ENCODE data around the gene DOCK4. TPM values are rescaled to one million over a fixed set of nuclear protein-coding genes. Genes with fewer than 3 reads are reported as not detected.

The DOCK4 gene
- total RNA-seq, 2 experiments from 2014 or later = 0.35 to 0.50 TPM

DNA sequence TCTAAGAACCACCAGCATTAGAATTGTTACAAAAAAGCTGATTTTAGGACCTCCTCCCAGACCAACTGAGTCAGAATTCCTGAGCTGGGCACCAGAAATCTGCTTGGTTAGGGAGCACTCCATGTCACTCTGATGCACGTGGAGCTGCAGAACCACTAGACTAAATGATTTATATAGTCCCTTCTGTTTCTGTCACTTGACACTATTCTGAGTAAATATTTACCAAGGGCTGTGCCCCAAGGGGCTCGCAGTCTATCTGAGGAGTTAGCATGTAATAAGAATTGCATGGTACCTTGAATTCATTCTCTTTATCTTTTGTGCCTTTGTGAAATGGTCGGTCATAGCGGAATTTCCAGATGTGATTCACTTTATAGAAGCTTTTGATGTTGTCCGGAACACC is 447.9 kb downstream of the DOCK4 start:
- CTCF ChIA-PET = interaction anchor here (0.5 kb wide), 1 partner anchor 647 kb away, joined by 4 read pairs; no protein-coding TSS in a partner anchor
- Mint-ChIP-seq H3K27me3 (peaks cover 1% of the 10 kb centered on the region), H3K36me3 (ENCODE audit: low read depth) (no peaks in the 10 kb centered on the region), H3K9me3 (no peaks in the 10 kb centered on the region), H3K4me1 (no peaks in the 10 kb centered on the region), H3K27ac (no peak overlapping the region), H3K4me3 (no peak overlapping the region)
- DNase-seq = no peak
- POLR2A ChIA-PET = no interaction called here

- DNase-seq = no peak
- Mint-ChIP-seq H3K4me3 (no peak overlapping the region), H3K36me3 (ENCODE audit: low read depth) (no peaks in the 10 kb centered on the region), H3K4me1 (no peaks in the 10 kb centered on the region), H3K27me3 (peaks cover 1% of the 10 kb centered on the region), H3K9me3 (no peaks in the 10 kb centered on the region), H3K27ac (no peak overlapping the region)
- POLR2A ChIA-PET = no interaction called here
- CTCF ChIA-PET = no interaction called here
Measured at GRCh38 chr7:111756687-111757178, 449.5 kb downstream of the DOCK4 start.

GRCh38 chr7:111755383-111755782 is 450.8 kb downstream of the DOCK4 start:
- ChIA-PET POLR2A (no interaction called here), CTCF (interaction anchor here (0.8 to 3.8 kb wide), 4 partner anchors 12 to 97 kb away, joined by 4 to 12 read pairs (median 7); no protein-coding TSS in a partner anchor)
- Mint-ChIP-seq H3K9me3 (no peaks in the 10 kb centered on the region), H3K4me3 (no peak overlapping the region), H3K36me3 (ENCODE audit: low read depth) (no peaks in the 10 kb centered on the region), H3K27me3 (peaks cover 3% of the 10 kb centered on the region), H3K27ac (no peak overlapping the region), H3K4me1 (no peaks in the 10 kb centered on the region)
- no peak for DNase-seq

DNA sequence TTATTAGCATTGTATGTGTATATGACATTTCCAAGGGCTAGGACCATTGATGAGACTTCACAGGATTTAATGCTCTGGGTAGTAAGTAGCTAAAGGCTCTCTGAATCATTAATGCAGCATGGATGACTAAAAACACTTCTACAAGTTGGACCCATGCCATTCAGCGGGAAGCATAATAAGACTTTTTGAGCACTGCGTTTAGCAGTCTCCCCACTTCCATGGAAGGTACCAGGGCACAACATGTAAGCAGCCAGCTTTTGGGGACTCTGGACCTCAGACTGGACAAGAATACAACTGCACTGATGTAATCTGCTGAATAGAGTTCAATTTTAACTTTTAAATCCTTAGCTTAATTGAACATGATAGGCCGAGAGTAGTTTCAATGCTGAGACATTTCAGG is 452.2 kb downstream of the DOCK4 start:
- no peak for DNase-seq
- Mint-ChIP-seq H3K27me3 (peaks cover 3% of the 10 kb centered on the region), H3K9me3 (no peaks in the 10 kb centered on the region), H3K4me1 (no peaks in the 10 kb centered on the region), H3K27ac (no peak overlapping the region), H3K4me3 (no peak overlapping the region), H3K36me3 (ENCODE audit: low read depth) (no peaks in the 10 kb centered on the region)
- ChIA-PET CTCF (interaction anchor here (0.7 to 3.8 kb wide), 7 partner anchors 11 to 1145 kb away, joined by 3 to 12 read pairs (median 5); no protein-coding TSS in a partner anchor), POLR2A (no interaction called here)

GRCh38 chr7:111752022-111752582 is 454.1 kb downstream of the DOCK4 start:
- Mint-ChIP-seq H3K27me3 (peaks cover 10% of the 10 kb centered on the region), H3K4me1 (no peaks in the 10 kb centered on the region), H3K9me3 (no peaks in the 10 kb centered on the region), H3K36me3 (ENCODE audit: low read depth) (no peaks in the 10 kb centered on the region), H3K27ac (no peak overlapping the region), H3K4me3 (no peak overlapping the region)
- DNase-seq = peak; percentile 67
- CTCF ChIA-PET = interaction anchor here (0.6 to 3.8 kb wide), 10 partner anchors 9 to 1101 kb away, joined by 3 to 12 read pairs (median 4); no protein-coding TSS in a partner anchor
- POLR2A ChIA-PET = no interaction called here

GRCh38 chr7:111750878-111751277 is 455.3 kb downstream of the DOCK4 start:
- Mint-ChIP-seq H3K4me1 (no peaks in the 10 kb centered on the region), H3K27me3 (peaks cover 9% of the 10 kb centered on the region), H3K36me3 (ENCODE audit: low read depth) (no peaks in the 10 kb centered on the region), H3K4me3 (no peak overlapping the region), H3K27ac (no peak overlapping the region), H3K9me3 (no peaks in the 10 kb centered on the region)
- no peak for DNase-seq
- ChIA-PET POLR2A (no interaction called here), CTCF (no interaction called here)

DNA sequence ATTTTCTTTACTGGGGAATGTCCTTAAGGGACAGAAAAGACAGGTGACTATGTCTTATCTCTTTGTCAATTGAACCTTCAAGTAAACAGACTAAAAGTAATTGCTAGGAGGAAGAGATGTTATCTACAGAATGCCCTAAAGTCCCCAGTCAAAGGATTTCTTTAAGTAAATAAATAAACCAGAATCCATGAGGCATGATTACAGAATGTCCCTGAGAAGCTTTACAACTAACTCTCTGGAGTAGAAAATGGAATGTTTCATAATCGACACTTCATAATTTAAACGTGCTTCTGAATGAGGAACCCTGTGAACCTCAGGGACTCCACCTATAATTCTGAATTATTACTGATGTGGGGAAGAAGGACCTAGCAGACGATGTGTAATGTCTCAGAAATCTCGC is 456.0 kb downstream of the DOCK4 start:
- CTCF ChIA-PET = interaction anchor here (0.7 kb wide), 1 partner anchor 10 kb away, joined by 3 read pairs; no protein-coding TSS in a partner anchor
- Mint-ChIP-seq H3K4me3 (no peak overlapping the region), H3K27me3 (peaks cover 8% of the 10 kb centered on the region), H3K27ac (no peak overlapping the region), H3K4me1 (no peaks in the 10 kb centered on the region), H3K9me3 (no peaks in the 10 kb centered on the region), H3K36me3 (ENCODE audit: low read depth) (no peaks in the 10 kb centered on the region)
- POLR2A ChIA-PET = no interaction called here
- no peak for DNase-seq

DNA sequence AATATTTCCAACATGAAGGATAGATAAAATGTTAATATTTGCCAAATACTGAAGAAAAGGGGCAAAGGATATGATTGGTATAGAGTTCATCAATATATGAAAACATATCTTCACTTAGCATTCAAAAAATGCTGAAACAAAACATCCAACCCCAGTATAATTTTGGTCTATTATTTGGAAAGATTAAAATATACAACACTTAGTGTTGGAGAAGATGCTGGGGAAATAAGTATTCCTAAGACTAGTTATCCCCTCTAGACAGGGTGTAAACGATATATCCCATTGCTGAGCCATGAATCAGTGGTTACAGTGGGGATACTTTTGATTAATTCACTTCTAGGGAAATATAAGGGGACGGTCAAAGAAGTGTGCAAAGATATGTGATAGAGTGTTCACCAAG is 456.6 kb downstream of the DOCK4 start:
- POLR2A ChIA-PET = no interaction called here
- CTCF ChIA-PET = interaction anchor here (0.7 kb wide), 1 partner anchor 9 kb away, joined by 3 read pairs; no protein-coding TSS in a partner anchor
- no peak overlapping the region for H3K4me3 Mint-ChIP-seq
- H3K36me3 Mint-ChIP-seq (ENCODE audit: low read depth) = no peaks in the 10 kb centered on the region
- no peaks in the 10 kb centered on the region for H3K4me1 Mint-ChIP-seq
- H3K9me3 Mint-ChIP-seq = no peaks in the 10 kb centered on the region
- peaks cover 8% of the 10 kb centered on the region for H3K27me3 Mint-ChIP-seq
- DNase-seq = no peak
- H3K27ac Mint-ChIP-seq = no peak overlapping the region

- Mint-ChIP-seq H3K36me3 (ENCODE audit: low read depth) (no peaks in the 10 kb centered on the region), H3K27me3 (peaks cover 8% of the 10 kb centered on the region), H3K4me3 (no peak overlapping the region), H3K4me1 (no peaks in the 10 kb centered on the region), H3K27ac (no peak overlapping the region), H3K9me3 (no peaks in the 10 kb centered on the region)
- ChIA-PET POLR2A (no interaction called here), CTCF (no interaction called here)
- no peak for DNase-seq
Measured at GRCh38 chr7:111747718-111748117, 458.5 kb downstream of the DOCK4 start.

DNA sequence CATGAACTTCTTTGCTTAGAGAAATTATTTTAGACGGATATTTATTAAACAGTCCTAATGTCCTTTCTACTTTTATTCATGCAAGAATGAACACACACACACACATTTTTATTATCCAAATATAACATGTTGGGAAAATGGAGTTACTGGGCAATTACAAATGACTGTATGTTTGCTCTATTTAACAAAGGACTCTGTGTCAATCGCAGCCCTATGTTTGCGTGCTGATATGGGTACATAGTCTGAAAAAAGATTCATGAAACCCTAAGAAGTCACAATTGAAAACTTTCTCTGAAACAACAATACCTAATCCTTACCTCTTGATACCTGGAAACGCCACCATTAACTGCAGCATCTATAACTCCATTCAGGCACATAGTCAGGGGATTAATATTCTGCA is 459.2 kb downstream of the DOCK4 start:
- Mint-ChIP-seq H3K27me3 (peaks cover 8% of the 10 kb centered on the region), H3K4me3 (no peak overlapping the region), H3K4me1 (no peaks in the 10 kb centered on the region), H3K27ac (no peak overlapping the region), H3K9me3 (no peaks in the 10 kb centered on the region), H3K36me3 (ENCODE audit: low read depth) (no peaks in the 10 kb centered on the region)
- no peak for DNase-seq
- POLR2A ChIA-PET = no interaction called here
- CTCF ChIA-PET = interaction anchor here (0.6 kb wide), 1 partner anchor 298 kb away, joined by 8 read pairs; no protein-coding TSS in a partner anchor

DNA sequence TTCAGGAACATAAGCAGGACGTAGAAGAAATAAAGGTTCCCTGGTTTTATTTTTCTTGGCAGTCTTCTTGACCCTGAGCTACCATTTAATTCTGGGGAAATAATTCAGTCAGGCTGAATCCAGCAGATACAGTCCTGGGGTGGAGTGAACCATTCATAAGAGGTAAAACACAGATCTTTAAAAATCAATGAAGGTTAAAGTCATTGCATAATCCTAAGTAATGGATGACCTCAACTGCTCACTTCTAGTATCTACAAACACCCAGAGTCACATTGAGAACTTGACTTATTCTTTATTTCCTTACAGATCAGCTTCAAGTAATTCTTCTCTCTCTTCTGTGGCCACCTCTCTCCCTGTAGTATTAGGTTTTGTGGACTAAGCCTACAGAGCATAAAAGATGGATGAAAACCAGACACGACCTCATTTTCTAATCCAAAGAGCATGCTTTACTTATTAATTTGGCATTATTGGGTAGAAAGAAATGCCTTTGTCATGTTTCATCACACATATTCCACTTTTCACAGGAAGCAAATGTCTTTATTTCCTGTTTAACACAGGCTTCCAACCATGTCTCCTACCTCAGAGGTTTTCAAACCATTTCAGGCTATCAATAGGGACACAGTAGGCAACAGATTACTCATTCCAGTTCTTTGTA is 461.6 kb downstream of the DOCK4 start:
- peaks cover 7% of the 10 kb centered on the region for H3K27me3 Mint-ChIP-seq
- no peak overlapping the region for H3K4me3 Mint-ChIP-seq
- no peak for DNase-seq
- ChIA-PET POLR2A (no interaction called here), CTCF (no interaction called here)
- H3K9me3 Mint-ChIP-seq = no peaks in the 10 kb centered on the region
- no peaks in the 10 kb centered on the region for H3K36me3 Mint-ChIP-seq (ENCODE audit: low read depth)
- H3K27ac Mint-ChIP-seq = no peak overlapping the region
- no peaks in the 10 kb centered on the region for H3K4me1 Mint-ChIP-seq

- CTCF ChIA-PET = interaction anchor here (1.6 kb wide), 1 partner anchor 11 kb away, joined by 12 read pairs; no protein-coding TSS in a partner anchor
- POLR2A ChIA-PET = no interaction called here
- no peak for DNase-seq
- no peak overlapping the region for H3K4me3 Mint-ChIP-seq
- H3K27ac Mint-ChIP-seq = no peak overlapping the region
- peaks cover 3% of the 10 kb centered on the region for H3K27me3 Mint-ChIP-seq
- H3K9me3 Mint-ChIP-seq = no peaks in the 10 kb centered on the region
- no peaks in the 10 kb centered on the region for H3K4me1 Mint-ChIP-seq
- H3K36me3 Mint-ChIP-seq (ENCODE audit: low read depth) = no peaks in the 10 kb centered on the region
Measured at GRCh38 chr7:111743244-111743847, 462.9 kb downstream of the DOCK4 start.

GRCh38 chr7:111741811-111742240 is 464.4 kb downstream of the DOCK4 start:
- CTCF ChIA-PET = interaction anchor here (1.0 to 3.1 kb wide), 4 partner anchors 13 to 754 kb away, joined by 4 to 10 read pairs (median 8); no protein-coding TSS in a partner anchor
- no peak overlapping the region for H3K27ac Mint-ChIP-seq
- H3K27me3 Mint-ChIP-seq = no peaks in the 10 kb centered on the region
- no peaks in the 10 kb centered on the region for H3K9me3 Mint-ChIP-seq
- no peaks in the 10 kb centered on the region for H3K4me1 Mint-ChIP-seq
- DNase-seq = peak; percentile 24
- POLR2A ChIA-PET = no interaction called here
- H3K36me3 Mint-ChIP-seq (ENCODE audit: low read depth) = no peaks in the 10 kb centered on the region
- H3K4me3 Mint-ChIP-seq = no peak overlapping the region

All from activated CD4-positive, alpha-beta memory T cell treated with anti-CD3 and anti-CD28 coated beads, Interleukin-2, amount 10 ng/mL, durations not matched to agents 7 days and 5 days (primary cell).